ENCODE results near the gene PCSK6. TPM values are rescaled to one million over a fixed set of nuclear protein-coding genes. Genes with fewer than 3 reads are reported as not detected.
A peak's percentile ranks its signal among the peaks of the same experiment; 100 is the strongest.

PCSK6 gene
- polyA plus RNA-seq, 12 donors = 7.7 to 28.6 (median 10.9) TPM; not detected in 1

GRCh38 chr15:101314336-101315125, 175.0 kb downstream of the PCSK6 start:
- DNase-seq = no peak

GRCh38 chr15:101313041-101313761, 176.3 kb downstream of the PCSK6 start:
- no peak for DNase-seq

GRCh38 chr15:101310508-101310907, 179.0 kb downstream of the PCSK6 start:
- no peak for DNase-seq

- DNase-seq = no peak
Observed at GRCh38 chr15:101310161-101310480, 179.4 kb downstream of the PCSK6 start.

GRCh38 chr15:101309436-101310160, 179.9 kb downstream of the PCSK6 start:
- no peak for DNase-seq

- no peak for DNase-seq
Observed at GRCh38 chr15:101308604-101309435, 180.7 kb downstream of the PCSK6 start.

GRCh38 chr15:101307897-101308603, 181.5 kb downstream of the PCSK6 start:
- no peak for DNase-seq

- no peak for DNase-seq
Observed at GRCh38 chr15:101307048-101307896, 182.2 kb downstream of the PCSK6 start.

GRCh38 chr15:101306341-101307047, 183.0 kb downstream of the PCSK6 start:
- DNase-seq = no peak

GRCh38 chr15:101305820-101306255, 183.7 kb downstream of the PCSK6 start:
- no peak for DNase-seq

GRCh38 chr15:101303408-101303807, 186.1 kb downstream of the PCSK6 start:
- DNase-seq = no peak

GRCh38 chr15:101296418-101297405, 192.8 kb downstream of the PCSK6 start:
- DNase-seq = no peak

- DNase-seq = no peak
Observed at GRCh38 chr15:101295607-101296161, 193.8 kb downstream of the PCSK6 start.

- peak; percentile 96 for DNase-seq
Observed at GRCh38 chr15:101294731-101295606, 194.5 kb downstream of the PCSK6 start, which contains the start of gene SNRPA1. TSS of gene SNRPA1 (minus strand) at chr15:101295248. CDS start at chr15:101295178, 70 bp downstream.

GRCh38 chr15:101293122-101293521, 196.4 kb downstream of the PCSK6 start:
- DNase-seq = no peak

GRCh38 chr15:101288905-101289513, 200.5 kb downstream of the PCSK6 start:
- no peak for DNase-seq

All from muscle of arm (tissue), 12 donors.